ENCODE results near the gene TTC3. TPM values are rescaled to one million over a fixed set of nuclear protein-coding genes. Genes with fewer than 3 reads are reported as not detected.

The TTC3 gene, protein sequence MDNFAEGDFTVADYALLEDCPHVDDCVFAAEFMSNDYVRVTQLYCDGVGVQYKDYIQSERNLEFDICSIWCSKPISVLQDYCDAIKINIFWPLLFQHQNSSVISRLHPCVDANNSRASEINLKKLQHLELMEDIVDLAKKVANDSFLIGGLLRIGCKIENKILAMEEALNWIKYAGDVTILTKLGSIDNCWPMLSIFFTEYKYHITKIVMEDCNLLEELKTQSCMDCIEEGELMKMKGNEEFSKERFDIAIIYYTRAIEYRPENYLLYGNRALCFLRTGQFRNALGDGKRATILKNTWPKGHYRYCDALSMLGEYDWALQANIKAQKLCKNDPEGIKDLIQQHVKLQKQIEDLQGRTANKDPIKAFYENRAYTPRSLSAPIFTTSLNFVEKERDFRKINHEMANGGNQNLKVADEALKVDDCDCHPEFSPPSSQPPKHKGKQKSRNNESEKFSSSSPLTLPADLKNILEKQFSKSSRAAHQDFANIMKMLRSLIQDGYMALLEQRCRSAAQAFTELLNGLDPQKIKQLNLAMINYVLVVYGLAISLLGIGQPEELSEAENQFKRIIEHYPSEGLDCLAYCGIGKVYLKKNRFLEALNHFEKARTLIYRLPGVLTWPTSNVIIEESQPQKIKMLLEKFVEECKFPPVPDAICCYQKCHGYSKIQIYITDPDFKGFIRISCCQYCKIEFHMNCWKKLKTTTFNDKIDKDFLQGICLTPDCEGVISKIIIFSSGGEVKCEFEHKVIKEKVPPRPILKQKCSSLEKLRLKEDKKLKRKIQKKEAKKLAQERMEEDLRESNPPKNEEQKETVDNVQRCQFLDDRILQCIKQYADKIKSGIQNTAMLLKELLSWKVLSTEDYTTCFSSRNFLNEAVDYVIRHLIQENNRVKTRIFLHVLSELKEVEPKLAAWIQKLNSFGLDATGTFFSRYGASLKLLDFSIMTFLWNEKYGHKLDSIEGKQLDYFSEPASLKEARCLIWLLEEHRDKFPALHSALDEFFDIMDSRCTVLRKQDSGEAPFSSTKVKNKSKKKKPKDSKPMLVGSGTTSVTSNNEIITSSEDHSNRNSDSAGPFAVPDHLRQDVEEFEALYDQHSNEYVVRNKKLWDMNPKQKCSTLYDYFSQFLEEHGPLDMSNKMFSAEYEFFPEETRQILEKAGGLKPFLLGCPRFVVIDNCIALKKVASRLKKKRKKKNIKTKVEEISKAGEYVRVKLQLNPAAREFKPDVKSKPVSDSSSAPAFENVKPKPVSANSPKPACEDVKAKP (N-terminal part only)
- total RNA-seq (2022) (66.2 and 68.0 TPM in 2 replicates), Bru-seq, nascent RNA (percentile 79 among the genes with signal in this experiment), BruChase-seq, experiment 1, labeled RNA remaining after a 6-hour chase (percentile 91 among the genes with signal in this experiment), BruChase-seq, experiment 2, labeled RNA remaining after a 2-hour chase (percentile 86 among the genes with signal in this experiment)
- long read RNA-seq, partial matches to known transcripts, result 8 of 31 reads
- long read RNA-seq, other reads (novel, unspliced or antisense), result 21 of 31 reads

DNA sequence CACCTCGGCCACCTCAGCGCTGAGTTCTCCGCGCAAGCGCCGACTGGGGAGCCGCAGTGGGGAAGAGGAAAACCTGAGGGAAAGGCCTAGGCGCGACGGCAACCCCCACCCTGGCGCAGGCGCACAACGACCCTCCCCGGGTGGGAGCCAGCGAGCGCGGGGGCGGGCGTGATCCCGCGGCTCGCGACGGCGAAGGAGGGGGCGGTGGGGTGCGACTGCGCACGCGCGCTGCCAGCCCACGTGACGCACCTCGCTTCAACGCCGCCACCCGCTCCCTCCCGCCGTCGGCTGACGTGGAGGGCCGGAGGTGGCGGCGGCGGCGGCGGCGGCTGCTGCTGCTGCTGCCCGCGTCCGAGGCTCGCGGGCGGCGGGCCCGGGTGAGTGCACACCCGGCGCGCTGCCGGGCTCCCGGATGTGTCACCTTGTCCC is at the start of gene TTC3, which contains the start of gene PIGP:
Gene TTC3, plus strand, starts transcription at position 267 of the 429 bp plus-strand sequence. CDS start 14,004 bp downstream, outside the sequence.
Gene PIGP, minus strand, starts transcription at position 84 of the 429 bp plus-strand sequence. CDS start 556 bp downstream, outside the sequence.
- BruUV-seq (replicated peaks), result no TSS peak
- Mint-ChIP-seq H3K36me3 (ENCODE audit: insufficient read depth, unreplicated experiment) (peaks cover 34% of the 10 kb centered on the region), H3K27me3 (ENCODE audit: unreplicated experiment) (no peaks in the 10 kb centered on the region), H3K27ac (ENCODE audit: unreplicated experiment) (peak within 1 kb of the TSS; percentile 85), H3K9me3 (ENCODE audit: low read depth, unreplicated experiment) (no peaks in the 10 kb centered on the region), H3K4me1 (ENCODE audit: low read depth, unreplicated experiment) (peaks cover 19% of the 10 kb centered on the region), H3K4me3 (ENCODE audit: low read depth, unreplicated experiment) (peak within 1 kb of the TSS; percentile 96)
- CTCF ChIA-PET, result no interaction called here
- peak; percentile 95 for DNase-seq
- intact Hi-C loops (cut with micrococcal nuclease; ENCODE audit: unreplicated experiment), result no loop called here
- TF ChIP-seq, protein P1, sequence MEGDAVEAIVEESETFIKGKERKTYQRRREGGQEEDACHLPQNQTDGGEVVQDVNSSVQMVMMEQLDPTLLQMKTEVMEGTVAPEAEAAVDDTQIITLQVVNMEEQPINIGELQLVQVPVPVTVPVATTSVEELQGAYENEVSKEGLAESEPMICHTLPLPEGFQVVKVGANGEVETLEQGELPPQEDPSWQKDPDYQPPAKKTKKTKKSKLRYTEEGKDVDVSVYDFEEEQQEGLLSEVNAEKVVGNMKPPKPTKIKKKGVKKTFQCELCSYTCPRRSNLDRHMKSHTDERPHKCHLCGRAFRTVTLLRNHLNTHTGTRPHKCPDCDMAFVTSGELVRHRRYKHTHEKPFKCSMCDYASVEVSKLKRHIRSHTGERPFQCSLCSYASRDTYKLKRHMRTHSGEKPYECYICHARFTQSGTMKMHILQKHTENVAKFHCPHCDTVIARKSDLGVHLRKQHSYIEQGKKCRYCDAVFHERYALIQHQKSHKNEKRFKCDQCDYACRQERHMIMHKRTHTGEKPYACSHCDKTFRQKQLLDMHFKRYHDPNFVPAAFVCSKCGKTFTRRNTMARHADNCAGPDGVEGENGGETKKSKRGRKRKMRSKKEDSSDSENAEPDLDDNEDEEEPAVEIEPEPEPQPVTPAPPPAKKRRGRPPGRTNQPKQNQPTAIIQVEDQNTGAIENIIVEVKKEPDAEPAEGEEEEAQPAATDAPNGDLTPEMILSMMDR (IDR thresholded peaks at IDR 0.05; ENCODE audit: unreplicated experiment), result no peak

DNA sequence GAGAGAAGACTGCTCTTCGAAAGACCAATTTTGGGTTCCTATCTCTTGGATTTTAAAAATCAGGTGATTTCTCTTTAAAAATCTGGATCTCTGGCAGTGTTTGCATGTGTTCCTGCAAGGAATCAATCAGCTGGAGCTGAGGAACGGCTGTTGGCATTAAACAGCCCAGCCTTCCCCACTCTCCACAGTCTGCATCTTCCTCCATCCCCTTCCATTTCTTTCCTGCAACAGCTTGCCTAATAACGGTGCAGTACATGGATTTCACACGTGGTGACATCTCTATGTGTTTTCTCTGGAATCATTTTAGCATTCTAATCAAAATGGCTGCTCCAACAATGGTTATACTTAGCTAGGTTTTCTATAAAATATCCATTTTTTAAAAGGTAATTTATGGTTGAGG is 46.6 kb upstream of the TTC3 start:
- CTCF ChIA-PET, result no interaction called here
- no peaks in the 10 kb centered on the region for H3K4me1 Mint-ChIP-seq (ENCODE audit: low read depth, unreplicated experiment)
- no peaks in the 10 kb centered on the region for H3K27me3 Mint-ChIP-seq (ENCODE audit: unreplicated experiment)
- no peak overlapping the region for H3K27ac Mint-ChIP-seq (ENCODE audit: unreplicated experiment)
- no peak for DNase-seq
- TF ChIP-seq, protein P1 (IDR thresholded peaks at IDR 0.05; ENCODE audit: unreplicated experiment), result no peak
- no peak overlapping the region for H3K4me3 Mint-ChIP-seq (ENCODE audit: low read depth, unreplicated experiment)
- intact Hi-C loops (cut with micrococcal nuclease; ENCODE audit: unreplicated experiment), result no loop called here
- no TSS peak for BruUV-seq (replicated peaks)
- no peaks in the 10 kb centered on the region for H3K36me3 Mint-ChIP-seq (ENCODE audit: insufficient read depth, unreplicated experiment)
- no peaks in the 10 kb centered on the region for H3K9me3 Mint-ChIP-seq (ENCODE audit: low read depth, unreplicated experiment)

DNA sequence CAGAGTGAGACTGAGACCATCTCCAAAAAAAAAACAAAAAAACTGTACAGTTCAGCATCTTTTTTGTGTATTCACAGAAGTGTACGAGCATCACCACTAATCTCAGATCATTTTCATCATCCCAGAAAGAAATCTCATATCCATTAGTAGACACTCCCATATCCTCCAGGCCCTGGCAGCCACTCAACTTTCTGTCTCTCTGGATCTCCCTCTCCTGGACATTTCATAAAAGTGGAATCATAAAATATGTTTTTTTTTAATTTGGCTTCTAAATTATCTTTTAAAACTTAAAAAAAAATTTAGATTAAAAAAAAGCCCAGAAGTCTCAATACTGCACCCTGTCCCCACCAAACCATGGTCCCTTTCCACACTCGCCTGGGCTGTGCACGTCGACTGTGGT is 44.5 kb upstream of the TTC3 start:
- H3K9me3 Mint-ChIP-seq (ENCODE audit: low read depth, unreplicated experiment), result no peaks in the 10 kb centered on the region
- intact Hi-C loops (cut with micrococcal nuclease; ENCODE audit: unreplicated experiment), result no loop called here
- no peaks in the 10 kb centered on the region for H3K27me3 Mint-ChIP-seq (ENCODE audit: unreplicated experiment)
- no peaks in the 10 kb centered on the region for H3K4me1 Mint-ChIP-seq (ENCODE audit: low read depth, unreplicated experiment)
- CTCF ChIA-PET, result no interaction called here
- H3K4me3 Mint-ChIP-seq (ENCODE audit: low read depth, unreplicated experiment), result no peak overlapping the region
- H3K27ac Mint-ChIP-seq (ENCODE audit: unreplicated experiment), result no peak overlapping the region
- no peaks in the 10 kb centered on the region for H3K36me3 Mint-ChIP-seq (ENCODE audit: insufficient read depth, unreplicated experiment)
- BruUV-seq (replicated peaks), result no TSS peak
- no peak for DNase-seq
- TF ChIP-seq, protein P1 (IDR thresholded peaks at IDR 0.05; ENCODE audit: unreplicated experiment), result no peak

DNA sequence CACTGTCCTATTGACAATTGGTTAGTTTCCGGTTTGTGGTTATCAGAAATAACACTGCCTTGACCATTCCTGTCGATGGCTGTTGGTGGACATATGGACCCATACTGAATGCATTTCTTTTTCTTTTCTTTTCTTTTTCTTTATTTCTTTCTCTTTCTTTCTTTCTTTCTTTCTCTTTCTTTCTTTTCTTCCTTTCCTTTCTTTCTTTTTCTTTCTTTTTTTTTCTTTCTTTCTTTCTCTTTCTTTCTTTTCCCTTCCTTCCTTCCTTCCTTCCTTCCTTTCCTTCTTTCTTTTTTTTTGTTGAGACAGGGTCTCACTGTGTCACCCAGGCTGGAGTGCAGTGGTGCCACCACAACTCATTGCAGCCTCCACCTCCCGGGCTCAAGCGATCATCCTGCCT is 42.2 kb upstream of the TTC3 start:
- no peak overlapping the region for H3K4me3 Mint-ChIP-seq (ENCODE audit: low read depth, unreplicated experiment)
- intact Hi-C loops (cut with micrococcal nuclease; ENCODE audit: unreplicated experiment), result no loop called here
- H3K9me3 Mint-ChIP-seq (ENCODE audit: low read depth, unreplicated experiment), result no peaks in the 10 kb centered on the region
- no peaks in the 10 kb centered on the region for H3K27me3 Mint-ChIP-seq (ENCODE audit: unreplicated experiment)
- CTCF ChIA-PET, result no interaction called here
- TF ChIP-seq, protein P1 (IDR thresholded peaks at IDR 0.05; ENCODE audit: unreplicated experiment), result no peak
- no peaks in the 10 kb centered on the region for H3K36me3 Mint-ChIP-seq (ENCODE audit: insufficient read depth, unreplicated experiment)
- no peak for DNase-seq
- BruUV-seq (replicated peaks), result no TSS peak
- no peak overlapping the region for H3K27ac Mint-ChIP-seq (ENCODE audit: unreplicated experiment)
- no peaks in the 10 kb centered on the region for H3K4me1 Mint-ChIP-seq (ENCODE audit: low read depth, unreplicated experiment)
